Esophagus squamous epithelium (tissue), 4 donors: ENCODE results near the gene TRPT1.

Source experiments
- POLR2A ChIP-seq, 4 donors: fragments of 450-650 bp; IDR thresholded peaks; one replicate each; pipeline ENCODE4 v1.6.1; 2017; ENCODE audit warnings: antibody characterized with exemption in 4 of 4, mild to moderate bottlenecking in 4 of 4, moderate library complexity in 3 of 4
- TF ChIP-seq, protein P1 (sequence below), 6 experiments: fragments of 450-650 bp in 4 of 6; fragments of 200-600 bp in 2 of 6; sonication (generic) in 2 of 6; IDR thresholded peaks; one replicate each; pipeline ENCODE4 v1.5.1; 2016 to 2019; ENCODE audit warnings: antibody characterized with exemption in 6 of 6, mild to moderate bottlenecking in 4 of 6, moderate library complexity in 4 of 6

DNA sequence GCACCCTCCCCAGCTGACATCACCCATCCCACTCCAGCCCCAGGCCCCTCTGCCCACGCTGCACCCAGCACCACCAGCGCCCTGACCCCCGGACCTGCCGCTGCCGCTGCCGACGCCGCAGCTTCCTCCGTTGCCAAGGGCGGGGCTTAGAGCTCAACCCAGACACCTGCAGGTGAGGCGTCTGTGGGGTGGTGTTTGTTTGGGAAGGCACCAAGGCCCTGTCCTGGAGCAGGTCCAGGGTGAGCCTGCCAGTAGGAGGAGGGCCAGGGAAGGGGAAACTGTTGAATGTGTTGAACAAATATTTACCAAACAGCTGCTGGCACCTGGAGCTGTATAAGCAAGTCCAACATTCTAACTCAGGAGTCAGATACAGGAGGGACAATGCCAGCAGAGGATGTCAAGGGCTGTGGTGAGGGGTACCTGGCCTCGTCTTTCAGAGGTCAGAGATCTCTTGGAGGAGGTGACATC lies 11.5 kb upstream of the TRPT1 start:
- no peak for TF ChIP-seq POLR2A (IDR thresholded peaks at IDR 0.05)
- TF ChIP-seq, protein P1, sequence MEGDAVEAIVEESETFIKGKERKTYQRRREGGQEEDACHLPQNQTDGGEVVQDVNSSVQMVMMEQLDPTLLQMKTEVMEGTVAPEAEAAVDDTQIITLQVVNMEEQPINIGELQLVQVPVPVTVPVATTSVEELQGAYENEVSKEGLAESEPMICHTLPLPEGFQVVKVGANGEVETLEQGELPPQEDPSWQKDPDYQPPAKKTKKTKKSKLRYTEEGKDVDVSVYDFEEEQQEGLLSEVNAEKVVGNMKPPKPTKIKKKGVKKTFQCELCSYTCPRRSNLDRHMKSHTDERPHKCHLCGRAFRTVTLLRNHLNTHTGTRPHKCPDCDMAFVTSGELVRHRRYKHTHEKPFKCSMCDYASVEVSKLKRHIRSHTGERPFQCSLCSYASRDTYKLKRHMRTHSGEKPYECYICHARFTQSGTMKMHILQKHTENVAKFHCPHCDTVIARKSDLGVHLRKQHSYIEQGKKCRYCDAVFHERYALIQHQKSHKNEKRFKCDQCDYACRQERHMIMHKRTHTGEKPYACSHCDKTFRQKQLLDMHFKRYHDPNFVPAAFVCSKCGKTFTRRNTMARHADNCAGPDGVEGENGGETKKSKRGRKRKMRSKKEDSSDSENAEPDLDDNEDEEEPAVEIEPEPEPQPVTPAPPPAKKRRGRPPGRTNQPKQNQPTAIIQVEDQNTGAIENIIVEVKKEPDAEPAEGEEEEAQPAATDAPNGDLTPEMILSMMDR (IDR thresholded peaks at IDR 0.05), result peak in 1 of 6 experiments; percentile 27
